Stimulated activated naive CD8-positive, alpha-beta T cell treated with anti-CD3 and anti-CD28 coated beads, Interleukin-15, Interleukin-2, amounts not matched to agents 100 ng/mL and 50 ng/mL, for 24 hours (primary cell): ENCODE measurements around the gene CCDC27.

ENCODE experiments used
- H3K27ac Mint-ChIP-seq: one replicate; pipeline ENCODE4 v1.8.0; 2021; ENCODE audit warnings: mild to moderate bottlenecking, mixed read lengths
- H3K27me3 Mint-ChIP-seq: one replicate; pipeline ENCODE4 v1.8.0; 2021; ENCODE audit warnings: mixed read lengths
- H3K36me3 Mint-ChIP-seq: one replicate; pipeline ENCODE4 v1.8.0; 2021; ENCODE audit warnings: low read depth, mixed read lengths
- H3K4me1 Mint-ChIP-seq: one replicate; pipeline ENCODE4 v1.8.0; 2021; ENCODE audit warnings: low read depth, mixed read lengths
- H3K4me3 Mint-ChIP-seq: one replicate; pipeline ENCODE4 v1.8.0; 2021; ENCODE audit warnings: mild to moderate bottlenecking, mixed read lengths
- H3K9me3 Mint-ChIP-seq: one replicate; pipeline ENCODE4 v1.8.0; 2021; ENCODE audit warnings: mixed read lengths

The CCDC27 gene

GRCh38 chr1:3779912-3780416 is 27.7 kb downstream of the CCDC27 start:
- no peak overlapping the region for H3K4me3 Mint-ChIP-seq
- peaks cover 4% of the 10 kb centered on the region for H3K4me1 Mint-ChIP-seq
- peaks cover 46% of the 10 kb centered on the region for H3K36me3 Mint-ChIP-seq
- no peaks in the 10 kb centered on the region for H3K9me3 Mint-ChIP-seq
- H3K27ac Mint-ChIP-seq, result no peak overlapping the region
- H3K27me3 Mint-ChIP-seq, result no peaks in the 10 kb centered on the region

DNA sequence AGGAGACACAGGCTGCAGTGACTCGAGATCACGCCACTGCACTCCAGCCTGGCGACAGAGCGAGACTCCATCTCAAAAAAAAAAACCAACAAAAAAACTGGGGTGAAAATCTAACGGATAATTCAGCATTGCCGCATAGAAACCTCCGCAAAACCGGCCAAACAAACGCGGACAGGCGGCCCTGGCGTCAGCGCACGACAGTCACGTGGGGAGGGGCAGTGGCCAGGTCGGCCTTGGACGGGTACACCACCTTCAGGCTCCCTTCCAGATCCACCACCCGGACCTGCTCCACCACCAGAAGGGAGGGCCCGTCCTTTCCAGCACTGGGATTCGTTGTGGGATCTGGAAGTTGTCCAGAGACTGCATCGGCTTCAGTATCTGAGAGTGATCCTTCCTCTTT is 28.7 kb downstream of the CCDC27 start:
- Mint-ChIP-seq H3K9me3 (no peaks in the 10 kb centered on the region), H3K36me3 (peaks cover 51% of the 10 kb centered on the region), H3K27ac (no peak overlapping the region), H3K4me1 (peaks cover under 1% of the 10 kb centered on the region), H3K4me3 (no peak overlapping the region), H3K27me3 (no peaks in the 10 kb centered on the region)

- Mint-ChIP-seq H3K4me3 (no peak overlapping the region), H3K27ac (no peak overlapping the region), H3K36me3 (peaks cover 55% of the 10 kb centered on the region)
Observed at GRCh38 chr1:3783651-3784474, 31.6 kb downstream of the CCDC27 start.

GRCh38 chr1:3785045-3785444 is 32.8 kb downstream of the CCDC27 start:
- Mint-ChIP-seq H3K9me3 (no peaks in the 10 kb centered on the region), H3K4me1 (peaks cover 21% of the 10 kb centered on the region), H3K4me3 (no peak overlapping the region), H3K27me3 (no peaks in the 10 kb centered on the region), H3K27ac (no peak overlapping the region), H3K36me3 (peaks cover 53% of the 10 kb centered on the region)

More at GRCh38 chr1:3783651-3784474, 31.6 kb downstream of the CCDC27 start:
- no peaks in the 10 kb centered on the region for H3K9me3 Mint-ChIP-seq
- no peaks in the 10 kb centered on the region for H3K27me3 Mint-ChIP-seq
- H3K4me1 Mint-ChIP-seq, result peaks cover 17% of the 10 kb centered on the region

DNA sequence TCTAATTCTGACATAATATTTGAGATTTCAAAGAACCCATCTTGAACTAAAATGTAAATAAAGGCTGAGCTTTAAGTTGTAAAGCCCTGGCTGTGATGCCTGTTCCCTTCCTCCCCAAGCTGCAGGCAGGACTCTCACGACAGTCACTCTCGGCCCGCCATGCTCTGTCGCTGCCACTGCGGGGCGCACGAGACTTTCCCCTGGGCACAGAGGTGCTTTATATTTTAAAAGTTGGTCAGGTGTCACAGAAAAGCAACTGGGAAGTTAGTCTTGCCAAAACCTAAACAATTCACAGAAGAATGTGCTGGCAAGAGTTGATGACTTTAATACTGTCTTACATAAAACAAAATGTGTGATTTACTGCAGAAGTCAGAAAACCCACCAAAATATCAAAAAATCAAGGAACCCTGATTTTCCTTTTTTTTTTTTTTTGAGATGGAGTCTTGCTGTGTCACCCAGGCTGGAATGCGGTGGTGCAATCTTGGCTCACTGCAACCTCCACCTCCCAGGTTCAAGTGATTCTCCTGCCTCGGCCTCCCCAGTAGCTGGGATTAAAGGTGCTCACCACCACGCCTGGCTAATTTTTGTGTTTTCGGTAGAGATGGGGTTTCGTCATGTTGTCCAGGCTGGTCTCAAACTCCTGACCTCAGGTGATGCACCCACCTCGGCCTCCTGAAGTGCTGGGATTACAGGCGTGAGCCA is 33.4 kb downstream of the CCDC27 start:
- Mint-ChIP-seq H3K4me3 (no peak overlapping the region), H3K27me3 (no peaks in the 10 kb centered on the region), H3K27ac (no peak overlapping the region), H3K4me1 (peaks cover 21% of the 10 kb centered on the region), H3K9me3 (no peaks in the 10 kb centered on the region), H3K36me3 (peaks cover 47% of the 10 kb centered on the region)

GRCh38 chr1:3786468-3787348 is 34.5 kb downstream of the CCDC27 start:
- no peaks in the 10 kb centered on the region for H3K27me3 Mint-ChIP-seq
- peak overlapping the region; percentile 65 for H3K27ac Mint-ChIP-seq
- peaks cover 38% of the 10 kb centered on the region for H3K36me3 Mint-ChIP-seq
- H3K4me1 Mint-ChIP-seq, result peaks cover 21% of the 10 kb centered on the region
- H3K4me3 Mint-ChIP-seq, result no peak overlapping the region
- no peaks in the 10 kb centered on the region for H3K9me3 Mint-ChIP-seq

- Mint-ChIP-seq H3K27ac (peak overlapping the region; percentile 65), H3K36me3 (peaks cover 36% of the 10 kb centered on the region), H3K27me3 (no peaks in the 10 kb centered on the region), H3K4me3 (no peak overlapping the region), H3K4me1 (peaks cover 25% of the 10 kb centered on the region), H3K9me3 (no peaks in the 10 kb centered on the region)
Observed at GRCh38 chr1:3787349-3787715, 35.1 kb downstream of the CCDC27 start.

- Mint-ChIP-seq H3K36me3 (peaks cover 38% of the 10 kb centered on the region), H3K4me1 (peaks cover 31% of the 10 kb centered on the region), H3K27ac (peak overlapping the region; percentile 65), H3K9me3 (no peaks in the 10 kb centered on the region), H3K27me3 (no peaks in the 10 kb centered on the region), H3K4me3 (no peak overlapping the region)
Observed at GRCh38 chr1:3787745-3788605, 35.7 kb downstream of the CCDC27 start.

GRCh38 chr1:3788756-3789420 is 36.6 kb downstream of the CCDC27 start:
- no peaks in the 10 kb centered on the region for H3K9me3 Mint-ChIP-seq
- peaks cover 41% of the 10 kb centered on the region for H3K4me1 Mint-ChIP-seq
- H3K36me3 Mint-ChIP-seq, result peaks cover 36% of the 10 kb centered on the region
- no peaks in the 10 kb centered on the region for H3K27me3 Mint-ChIP-seq
- no peak overlapping the region for H3K4me3 Mint-ChIP-seq
- no peak overlapping the region for H3K27ac Mint-ChIP-seq

GRCh38 chr1:3789421-3790300 is 37.4 kb downstream of the CCDC27 start:
- Mint-ChIP-seq H3K27ac (no peak overlapping the region), H3K36me3 (peaks cover 28% of the 10 kb centered on the region), H3K9me3 (no peaks in the 10 kb centered on the region), H3K27me3 (no peaks in the 10 kb centered on the region), H3K4me3 (no peak overlapping the region), H3K4me1 (peaks cover 48% of the 10 kb centered on the region)

- H3K27ac Mint-ChIP-seq, result no peak overlapping the region
- H3K27me3 Mint-ChIP-seq, result no peaks in the 10 kb centered on the region
- no peak overlapping the region for H3K4me3 Mint-ChIP-seq
- H3K4me1 Mint-ChIP-seq, result peaks cover 57% of the 10 kb centered on the region
- peaks cover 31% of the 10 kb centered on the region for H3K36me3 Mint-ChIP-seq
- no peaks in the 10 kb centered on the region for H3K9me3 Mint-ChIP-seq
Observed at GRCh38 chr1:3790500-3790923, 38.3 kb downstream of the CCDC27 start.

- no peak overlapping the region for H3K4me3 Mint-ChIP-seq
- peaks cover 31% of the 10 kb centered on the region for H3K36me3 Mint-ChIP-seq
- H3K4me1 Mint-ChIP-seq, result peaks cover 57% of the 10 kb centered on the region
- H3K27ac Mint-ChIP-seq, result no peak overlapping the region
- H3K9me3 Mint-ChIP-seq, result no peaks in the 10 kb centered on the region
- H3K27me3 Mint-ChIP-seq, result no peaks in the 10 kb centered on the region
Observed at GRCh38 chr1:3790952-3791351, 38.7 kb downstream of the CCDC27 start.
